GM12872 (cell line): Measurements from ENCODE around the gene MPPED1.

ENCODE experiments used
- CTCF ChIP-seq: IDR thresholded peaks from 3 replicates; pipeline ENCODE4 v1.5.1; 2011; ENCODE audit warnings: low read depth, mild to moderate bottlenecking, low read length, moderate library complexity; ENCODE audit not compliant: insufficient read depth

MPPED1 gene

GRCh38 chr22:43533656-43534428 lies 122.0 kb downstream of the MPPED1 start:
- no peak for TF ChIP-seq CTCF

GRCh38 chr22:43534916-43535315 lies 123.1 kb downstream of the MPPED1 start:
- TF ChIP-seq CTCF: no peak

GRCh38 chr22:43535336-43535735 lies 123.5 kb downstream of the MPPED1 start:
- TF ChIP-seq CTCF: no peak

- no peak for TF ChIP-seq CTCF
These were observed 123.9 kb downstream of the MPPED1 start for GRCh38 chr22:43535741-43536140.

GRCh38 chr22:43537019-43537585 lies 125.3 kb downstream of the MPPED1 start:
- peak; percentile 28; the same call in 1 of the 3 replicates for TF ChIP-seq CTCF

- no peak for TF ChIP-seq CTCF
These were observed 128.0 kb downstream of the MPPED1 start for GRCh38 chr22:43539572-43540528.

GRCh38 chr22:43540529-43540923 lies 128.7 kb downstream of the MPPED1 start:
- TF ChIP-seq CTCF: no peak
